ENCODE data around the gene ITPR2.
"Not testable (repeated sequence)": the region's sequence is repeated elsewhere in the genome, so short reads cannot be mapped to it uniquely, and the experiment has no call there.

Gene ITPR2

DNA sequence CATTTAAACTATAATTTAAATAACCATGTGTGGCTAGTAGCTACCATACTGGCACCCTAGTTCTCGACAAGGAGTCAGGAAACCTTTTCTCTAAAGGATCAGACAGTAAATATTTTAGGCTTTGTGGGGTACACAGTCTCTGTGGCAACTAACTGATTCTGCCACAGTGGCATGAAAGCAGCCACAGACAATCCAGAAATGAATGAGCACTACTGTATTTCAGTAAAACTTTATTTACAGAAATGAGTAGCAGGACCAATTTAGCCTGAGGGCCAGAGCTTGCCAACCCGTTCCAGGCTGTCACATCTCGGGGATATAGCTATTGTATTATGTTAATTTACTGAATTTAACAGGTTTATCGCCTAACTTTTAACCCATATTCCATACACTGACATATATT is 278.7 kb downstream of the ITPR2 start:
- no peak for FAIRE-seq

DNA sequence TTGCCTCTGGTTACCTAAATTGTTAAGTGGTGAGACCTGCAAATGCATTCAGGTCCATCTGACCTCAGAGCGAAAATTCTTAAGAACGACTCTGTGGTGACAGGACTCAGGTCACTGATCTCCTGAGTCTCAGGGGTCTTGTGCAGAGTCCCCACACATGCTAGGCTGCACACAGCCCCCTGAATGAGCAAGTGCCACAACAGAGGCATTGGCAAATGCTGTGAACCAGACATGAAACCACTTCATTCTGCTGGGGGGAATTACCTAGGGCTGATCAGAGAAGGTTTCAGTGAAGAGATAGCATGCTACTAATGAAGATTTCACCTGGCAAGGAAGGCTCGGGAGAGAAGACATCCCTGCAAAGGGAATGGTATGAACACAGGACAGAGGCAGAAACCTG is 281.6 kb downstream of the ITPR2 start:
- FAIRE-seq = no peak

- FAIRE-seq = no peak
Observed at GRCh38 chr12:26548227-26548626, 284.8 kb downstream of the ITPR2 start.

DNA sequence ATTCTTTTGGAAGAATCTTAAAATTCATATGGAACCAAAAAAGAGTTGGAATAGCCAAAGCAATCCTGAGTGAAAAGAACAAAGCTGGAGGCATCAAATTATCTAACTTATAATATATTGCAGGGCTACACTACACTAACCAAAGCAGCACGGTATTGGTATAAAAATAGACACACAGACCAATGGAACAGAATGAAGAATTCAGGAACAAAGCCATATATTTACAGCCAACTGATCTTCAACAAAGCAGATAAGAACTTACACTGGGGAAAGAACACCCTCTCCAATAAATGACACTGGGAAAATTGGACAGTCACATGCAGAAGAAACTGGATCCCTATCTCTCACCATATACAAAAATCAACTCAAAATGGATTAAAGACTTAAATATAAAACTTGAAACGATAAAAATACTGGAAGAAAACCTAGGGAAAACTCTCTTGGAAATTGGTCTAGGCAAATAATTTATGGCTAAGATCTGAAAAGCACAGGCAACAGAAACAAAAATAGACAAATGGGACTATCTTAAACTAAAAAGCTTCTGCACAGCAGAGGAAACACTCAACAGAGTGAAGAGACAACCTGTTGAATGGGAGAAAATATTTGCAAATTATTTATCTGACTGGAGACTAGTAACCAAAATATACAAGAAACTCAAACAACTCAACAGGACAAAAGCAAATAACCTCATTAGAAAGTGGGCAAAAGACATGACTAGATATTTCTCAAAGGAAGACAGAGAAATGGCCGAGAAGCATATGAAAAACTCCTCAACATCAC is 286.3 kb downstream of the ITPR2 start:
- FAIRE-seq = no peak

GRCh38 chr12:26539131-26539530 is 293.9 kb downstream of the ITPR2 start:
- FAIRE-seq = no peak

DNA sequence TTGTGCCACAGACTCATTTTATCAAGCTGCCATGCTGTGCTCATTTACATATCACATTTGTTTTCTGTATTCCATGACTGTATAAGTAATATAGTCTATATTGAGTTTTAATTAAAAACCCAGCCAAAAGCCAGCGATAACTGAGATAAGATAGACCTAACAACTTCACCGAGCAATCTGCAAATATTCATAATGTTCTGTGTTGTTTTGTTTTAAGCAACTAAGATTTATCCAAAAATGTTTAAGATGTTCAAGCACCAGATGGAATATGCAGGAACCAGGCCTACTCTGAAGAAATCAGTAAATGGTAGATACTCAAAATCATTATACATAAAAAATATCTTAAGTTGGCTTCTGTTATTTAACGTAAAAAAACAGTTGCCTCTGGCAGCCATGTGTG is 295.3 kb downstream of the ITPR2 start:
- no peak for FAIRE-seq

- no peak for FAIRE-seq
Observed at GRCh38 chr12:26537126-26537525, 295.9 kb downstream of the ITPR2 start.

- FAIRE-seq = no peak
Observed at GRCh38 chr12:26535826-26536225, 297.2 kb downstream of the ITPR2 start.

GRCh38 chr12:26534071-26534470 is 298.9 kb downstream of the ITPR2 start:
- FAIRE-seq = no peak

GRCh38 chr12:26533211-26533610 is 299.8 kb downstream of the ITPR2 start:
- no peak for FAIRE-seq

- FAIRE-seq = no peak
Observed at GRCh38 chr12:26530461-26530860, 302.5 kb downstream of the ITPR2 start.

GRCh38 chr12:26528943-26529342 is 304.1 kb downstream of the ITPR2 start:
- FAIRE-seq = no peak

DNA sequence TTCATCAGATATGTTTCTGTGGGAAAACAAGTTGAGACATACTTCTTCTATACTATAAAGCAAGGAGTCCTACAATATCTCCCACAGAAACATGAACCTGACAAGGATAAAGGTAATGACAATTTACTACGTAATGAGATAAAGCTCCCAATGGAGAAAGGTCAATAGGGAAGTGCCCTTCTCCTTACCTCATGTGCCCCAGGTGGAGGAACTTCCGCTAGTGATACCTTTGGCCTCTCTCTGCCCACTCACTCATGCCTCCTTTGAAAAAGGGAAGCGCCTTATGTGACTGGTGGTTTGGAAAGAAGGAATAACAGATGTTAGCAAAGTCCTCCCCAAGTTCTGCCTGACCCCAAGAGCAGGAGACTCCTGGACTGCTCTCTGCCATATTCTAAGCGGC is 305.3 kb downstream of the ITPR2 start:
- no peak for FAIRE-seq

- FAIRE-seq = no peak
Observed at GRCh38 chr12:26524862-26525465, 308.0 kb downstream of the ITPR2 start.

- FAIRE-seq = no peak
Observed at GRCh38 chr12:26523708-26524150, 309.3 kb downstream of the ITPR2 start.

GRCh38 chr12:26520869-26521268 is 312.1 kb downstream of the ITPR2 start:
- no peak for FAIRE-seq

DNA sequence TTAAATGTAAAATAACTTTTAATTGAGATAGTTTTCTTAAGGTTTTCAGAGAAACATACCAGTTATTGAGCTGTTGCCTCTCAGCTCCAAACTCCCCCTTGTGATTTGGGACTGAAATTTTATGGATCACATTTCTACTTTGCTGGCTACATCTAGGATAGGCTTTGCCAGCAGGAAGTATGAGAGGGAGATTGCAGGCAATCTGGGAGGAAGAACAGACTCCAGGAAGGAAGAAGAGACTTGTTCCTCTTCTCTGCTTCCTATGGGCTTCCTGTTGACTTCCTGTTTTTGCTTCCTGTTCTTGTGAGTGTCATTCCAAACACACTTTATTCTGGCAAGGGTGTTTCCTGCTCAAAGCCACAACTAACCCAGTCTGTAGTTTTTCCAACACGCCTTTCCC is 312.9 kb downstream of the ITPR2 start:
- no peak for FAIRE-seq

- no peak for FAIRE-seq
Observed at GRCh38 chr12:26519462-26519861, 313.5 kb downstream of the ITPR2 start.

DNA sequence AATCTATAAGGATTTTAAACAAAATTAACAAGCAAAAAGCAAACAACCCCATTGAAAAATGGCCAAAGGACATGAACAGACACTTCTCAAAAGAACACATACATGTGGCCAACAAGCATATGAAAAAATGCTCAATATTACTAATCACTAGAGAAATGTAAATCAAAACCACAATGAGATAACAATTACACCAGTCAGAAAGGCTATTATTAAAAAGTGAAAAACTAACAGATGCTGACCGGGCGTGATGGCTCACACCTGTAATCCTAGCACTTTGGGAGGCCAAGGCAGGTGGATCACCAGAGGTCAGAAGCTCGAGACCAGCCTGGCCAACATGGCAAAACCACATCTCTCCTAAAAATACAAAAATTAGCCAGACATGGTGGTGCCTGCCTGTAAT is 315.7 kb downstream of the ITPR2 start:
- not testable (repeated sequence) for FAIRE-seq

GRCh38 chr12:26514364-26514763 is 318.6 kb downstream of the ITPR2 start:
- FAIRE-seq = no peak

GRCh38 chr12:26513363-26514043 is 319.5 kb downstream of the ITPR2 start:
- FAIRE-seq = no peak

DNA sequence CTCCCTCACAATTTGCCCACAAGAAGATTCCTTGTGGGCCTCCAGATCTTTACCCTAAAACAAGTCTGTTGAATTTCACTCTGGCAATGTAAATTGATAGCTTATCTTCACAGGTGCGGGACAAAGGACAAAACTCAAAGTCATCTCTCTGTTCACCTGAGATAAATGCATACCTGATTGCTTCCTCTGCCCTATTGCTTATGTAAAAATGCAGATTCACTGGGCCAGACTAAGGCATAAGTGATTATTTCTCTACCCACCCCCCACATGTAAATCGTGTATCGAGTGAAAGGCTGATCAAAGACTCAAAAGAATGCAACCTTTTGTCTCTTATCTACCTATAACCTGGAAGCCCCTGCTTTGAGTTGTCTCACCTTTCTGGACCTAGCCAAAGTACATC is 320.8 kb downstream of the ITPR2 start:
- no peak for FAIRE-seq

DNA sequence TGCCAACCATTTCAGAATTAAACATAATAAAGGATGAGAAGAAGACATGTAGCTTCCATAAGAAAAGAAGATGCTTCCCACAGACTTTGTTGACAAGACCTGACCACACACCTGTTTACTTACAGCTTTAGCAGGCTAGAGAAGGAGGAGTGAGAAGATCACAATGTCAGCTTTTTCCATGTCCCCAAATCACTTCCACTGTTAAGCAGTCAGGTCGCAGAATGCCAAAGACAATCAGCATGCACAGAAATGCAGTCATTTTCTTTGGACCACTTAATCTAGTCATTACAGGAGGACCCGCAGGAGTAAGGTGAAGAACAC is 322.7 kb downstream of the ITPR2 start:
- no peak for FAIRE-seq

- FAIRE-seq = no peak
Observed at GRCh38 chr12:26507613-26508012, 325.4 kb downstream of the ITPR2 start.

All from A204.1 (cell line).